Smooth muscle cell of the pulmonary artery (primary cell): ENCODE measurements around the gene PEAR1. TPM values are rescaled to one million over a fixed set of nuclear protein-coding genes. Genes with fewer than 3 reads are reported as not detected.

Experiments
- total RNA-seq: library from RNA; depleted of rRNA; stranded (reverse); fragments of >200 nt; gene quantifications from 2 replicates; pipeline ENCODE4 v1.2.3, GENCODE V29; 2014

Gene PEAR1, protein sequence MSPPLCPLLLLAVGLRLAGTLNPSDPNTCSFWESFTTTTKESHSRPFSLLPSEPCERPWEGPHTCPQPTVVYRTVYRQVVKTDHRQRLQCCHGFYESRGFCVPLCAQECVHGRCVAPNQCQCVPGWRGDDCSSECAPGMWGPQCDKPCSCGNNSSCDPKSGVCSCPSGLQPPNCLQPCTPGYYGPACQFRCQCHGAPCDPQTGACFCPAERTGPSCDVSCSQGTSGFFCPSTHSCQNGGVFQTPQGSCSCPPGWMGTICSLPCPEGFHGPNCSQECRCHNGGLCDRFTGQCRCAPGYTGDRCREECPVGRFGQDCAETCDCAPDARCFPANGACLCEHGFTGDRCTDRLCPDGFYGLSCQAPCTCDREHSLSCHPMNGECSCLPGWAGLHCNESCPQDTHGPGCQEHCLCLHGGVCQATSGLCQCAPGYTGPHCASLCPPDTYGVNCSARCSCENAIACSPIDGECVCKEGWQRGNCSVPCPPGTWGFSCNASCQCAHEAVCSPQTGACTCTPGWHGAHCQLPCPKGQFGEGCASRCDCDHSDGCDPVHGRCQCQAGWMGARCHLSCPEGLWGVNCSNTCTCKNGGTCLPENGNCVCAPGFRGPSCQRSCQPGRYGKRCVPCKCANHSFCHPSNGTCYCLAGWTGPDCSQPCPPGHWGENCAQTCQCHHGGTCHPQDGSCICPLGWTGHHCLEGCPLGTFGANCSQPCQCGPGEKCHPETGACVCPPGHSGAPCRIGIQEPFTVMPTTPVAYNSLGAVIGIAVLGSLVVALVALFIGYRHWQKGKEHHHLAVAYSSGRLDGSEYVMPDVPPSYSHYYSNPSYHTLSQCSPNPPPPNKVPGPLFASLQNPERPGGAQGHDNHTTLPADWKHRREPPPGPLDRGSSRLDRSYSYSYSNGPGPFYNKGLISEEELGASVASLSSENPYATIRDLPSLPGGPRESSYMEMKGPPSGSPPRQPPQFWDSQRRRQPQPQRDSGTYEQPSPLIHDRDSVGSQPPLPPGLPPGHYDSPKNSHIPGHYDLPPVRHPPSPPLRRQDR
- 12.7 and 15.9 TPM in 2 replicates for total RNA-seq

DNA sequence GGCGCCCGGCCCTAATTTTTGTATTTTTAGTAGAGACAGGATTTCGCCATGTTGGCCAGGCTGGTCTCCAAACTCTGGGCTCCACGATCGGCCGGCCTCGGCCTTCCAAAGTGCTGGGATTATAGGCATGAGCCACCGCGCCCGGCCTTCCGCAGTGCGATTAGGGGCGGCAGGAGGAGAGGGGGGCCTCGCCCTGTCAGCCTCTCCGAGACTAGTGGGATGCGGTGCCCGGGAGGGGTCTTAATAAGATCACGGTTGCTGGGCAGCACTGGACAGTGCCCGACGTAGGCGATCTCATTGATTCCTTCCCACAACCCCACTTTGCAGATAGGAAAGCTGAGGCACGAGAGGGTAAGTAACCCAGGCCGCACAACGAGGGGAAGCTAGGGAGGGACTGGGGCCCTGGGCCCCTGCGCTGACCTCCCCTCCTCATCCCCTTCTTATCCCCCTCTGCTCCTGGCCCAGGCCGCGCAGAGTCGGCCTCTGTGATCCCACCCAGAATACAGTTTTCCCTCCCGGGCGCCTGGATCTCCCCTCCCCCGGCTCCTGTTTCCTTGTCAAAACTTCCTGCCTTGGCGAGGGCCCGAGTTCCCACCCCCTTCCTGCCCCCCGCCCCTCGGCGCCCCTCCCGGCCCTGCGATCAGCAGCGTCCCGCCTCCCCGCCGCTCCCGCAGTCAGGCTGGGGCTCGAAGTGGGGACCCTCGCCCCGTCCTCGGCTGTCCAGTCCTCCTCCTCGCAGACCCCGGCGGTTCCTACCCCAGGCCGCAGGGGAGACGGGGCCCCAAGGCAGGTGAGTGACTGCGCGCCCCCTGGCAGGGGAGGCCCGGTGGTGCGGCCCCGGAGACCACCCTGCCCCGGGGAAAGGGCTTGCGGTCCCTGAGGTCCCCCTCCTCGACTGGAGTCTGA is at the start of gene PEAR1:
TSS of gene PEAR1 (plus strand) at position 671 of the 906 bp plus-strand sequence. CDS start 10,209 bp downstream, outside the sequence.

DNA sequence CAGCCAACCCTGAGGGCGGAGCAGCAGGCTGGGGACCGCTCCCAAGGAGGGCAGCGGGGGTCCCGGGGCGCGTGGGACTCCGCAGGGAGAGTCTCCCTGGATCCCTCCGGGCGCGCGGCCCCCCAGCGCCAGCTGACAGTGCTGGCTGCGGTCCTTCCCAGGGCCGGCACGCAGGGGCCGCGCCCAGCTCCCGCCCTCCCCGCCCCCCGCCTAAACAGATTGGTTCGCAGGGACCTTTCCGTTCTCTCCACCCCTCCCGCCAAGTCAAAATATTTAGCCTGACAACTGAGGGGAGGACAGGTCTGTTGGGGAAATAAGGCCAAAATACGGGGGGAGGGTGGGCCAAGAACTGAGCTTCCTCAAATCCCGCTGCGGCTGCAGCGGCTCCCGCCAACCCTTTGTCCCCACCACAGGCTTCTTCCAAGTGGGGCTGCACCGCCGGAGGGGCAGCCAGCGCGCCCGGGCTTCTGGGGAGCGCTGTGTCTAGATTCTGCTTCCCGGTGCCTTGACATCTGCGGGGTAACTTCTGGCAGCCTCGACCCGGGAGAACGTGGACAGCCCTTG is 34.5 kb upstream of the PEAR1 start, which contains the start of gene INSRR:
TSS of gene INSRR (minus strand) at position 159 of the 564 bp plus-strand sequence. CDS start 496 bp downstream, outside the sequence.

DNA sequence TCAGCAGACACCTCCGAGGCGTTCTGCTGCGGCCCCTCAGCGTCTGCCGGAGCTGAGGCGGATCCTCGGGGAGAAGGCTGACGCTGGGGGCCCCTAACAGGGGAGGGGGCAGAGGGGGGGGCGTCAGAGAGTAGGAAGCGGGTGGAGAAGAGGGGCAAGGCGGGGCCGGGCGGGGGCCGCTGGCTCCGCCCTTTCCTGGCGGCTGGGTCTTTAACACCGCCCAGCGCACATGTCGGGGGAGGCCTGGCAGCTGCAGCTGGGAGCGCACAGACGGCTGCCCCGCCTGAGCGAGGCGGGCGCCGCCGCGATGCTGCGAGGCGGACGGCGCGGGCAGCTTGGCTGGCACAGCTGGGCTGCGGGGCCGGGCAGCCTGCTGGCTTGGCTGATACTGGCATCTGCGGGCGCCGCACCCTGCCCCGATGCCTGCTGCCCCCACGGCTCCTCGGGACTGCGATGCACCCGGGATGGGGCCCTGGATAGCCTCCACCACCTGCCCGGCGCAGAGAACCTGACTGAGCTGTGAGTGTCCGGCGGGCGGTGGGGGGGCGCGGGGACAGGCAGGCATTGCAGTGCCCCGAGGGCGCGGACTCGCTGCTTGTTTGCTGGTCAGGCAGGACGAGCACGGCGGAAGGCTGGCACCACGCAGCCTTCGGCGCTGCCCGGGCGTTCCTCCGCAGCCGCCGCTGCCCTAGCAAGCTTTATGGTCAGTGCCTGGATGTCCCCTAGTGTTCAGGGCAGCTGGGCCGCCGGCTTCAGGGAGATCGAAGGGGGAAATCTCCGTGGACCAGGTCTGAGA is 32.7 kb upstream of the PEAR1 start, which contains the start of gene NTRK1:
TSS of gene NTRK1 (plus strand) at position 238 of the 796 bp plus-strand sequence. CDS start at position 308, 70 bp downstream.

DNA sequence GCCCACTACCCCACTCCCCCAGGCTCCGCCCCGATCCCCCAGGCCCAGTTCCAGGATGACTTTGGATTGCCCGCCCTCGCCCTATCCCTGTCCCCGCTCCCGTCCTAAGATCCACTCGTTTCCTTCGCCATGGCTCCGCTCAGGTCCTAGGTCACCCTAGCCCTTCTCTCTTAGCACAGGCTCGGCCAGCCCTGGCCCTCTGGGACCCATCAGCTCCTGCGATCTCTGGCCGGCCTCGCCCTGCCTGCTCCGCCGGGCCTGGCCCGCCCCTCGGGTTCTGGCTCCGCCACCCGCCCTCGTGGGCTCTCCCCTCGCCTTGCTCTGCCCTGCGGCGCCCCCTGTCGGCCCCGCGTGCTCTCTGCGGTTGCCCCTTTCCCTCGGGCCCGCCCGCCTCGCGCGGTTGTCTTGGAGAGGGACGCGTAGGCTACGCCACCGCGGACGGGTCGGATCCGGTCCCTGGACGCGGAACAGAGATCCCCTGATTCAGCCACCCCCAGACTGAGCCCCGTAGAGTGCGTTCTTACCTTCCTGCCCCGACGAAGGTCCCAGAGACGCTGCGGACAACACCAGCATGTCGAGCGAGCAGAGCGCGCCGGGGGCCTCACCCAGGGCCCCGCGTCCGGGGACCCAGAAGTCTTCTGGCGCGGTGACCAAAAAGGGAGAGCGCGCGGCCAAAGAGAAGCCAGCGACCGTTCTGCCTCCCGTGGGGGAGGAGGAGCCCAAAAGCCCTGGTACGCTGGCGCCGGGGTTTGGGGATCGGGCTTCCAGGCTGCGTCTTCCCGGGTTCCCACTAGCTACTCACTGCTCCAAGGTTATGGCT is 26.9 kb downstream of the PEAR1 start, which contains the start of gene LRRC71:
TSS of gene LRRC71 (plus strand) at position 400 of the 820 bp plus-strand sequence. CDS start at position 572, 172 bp downstream.

Other genes with a start within 250 kb of the PEAR1 start
- 43.7 and 57.4 TPM in 2 replicates for gene NES, start 216.3 kb upstream of the PEAR1 start, total RNA-seq
- 13.8 and 24.8 TPM in 2 replicates for gene CRABP2, start 188.1 kb upstream of the PEAR1 start, total RNA-seq
- gene METTL25B, start 165.2 kb upstream of the PEAR1 start, total RNA-seq, result 12.4 and 15.2 TPM in 2 replicates
- 8.9 and 10.9 TPM in 2 replicates for gene ISG20L2, start 165.0 kb upstream of the PEAR1 start, total RNA-seq
- gene MRPL24, start 152.6 kb upstream of the PEAR1 start, total RNA-seq, result 35.4 and 54.9 TPM in 2 replicates
- 125 and 164 TPM in 2 replicates for gene HDGF, start 142.0 kb upstream of the PEAR1 start, total RNA-seq
- 15.6 and 15.8 TPM in 2 replicates for gene PRCC, start 126.2 kb upstream of the PEAR1 start, total RNA-seq
- gene SH2D2A, start 76.9 kb upstream of the PEAR1 start, total RNA-seq, result 0.13 TPM in 1 of 2 replicates, not detected in the other
- under 0.01 TPM in 1 of 2 replicates, not detected in the other for gene INSRR, start 34.6 kb upstream of the PEAR1 start, total RNA-seq
- gene NTRK1, start 32.9 kb upstream of the PEAR1 start, total RNA-seq, result 0.03 and 0.07 TPM in 2 replicates
- gene LRRC71, start 26.9 kb downstream of the PEAR1 start, total RNA-seq, result 0.13 TPM in 1 of 2 replicates, not detected in the other
- gene ARHGEF11, start 152.0 kb downstream of the PEAR1 start, total RNA-seq, result 31.7 and 33.3 TPM in 2 replicates
- gene ETV3L, start 206.1 kb downstream of the PEAR1 start, total RNA-seq, result not detected in 2 replicates
- gene ETV3, start 244.7 kb downstream of the PEAR1 start, total RNA-seq, result 12.1 and 15.8 TPM in 2 replicates